Omental fat pad (tissue), 4 donors: Measurements from ENCODE around the gene MZT1. TPM values are rescaled to one million over a fixed set of nuclear protein-coding genes. Genes with fewer than 3 reads are reported as not detected.

Experiments
- ATAC-seq: fragments of 150-250 bp; one replicate; pipeline ENCODE4 v1.9.1; 2016; ENCODE audit warnings: mild to moderate bottlenecking, moderate library complexity; ENCODE audit not compliant: low FRiP score
- DNase-seq: peaks from one replicate; pipeline ENCODE4 v3.0.0-alpha.2; 2019; ENCODE audit warnings: low spot score
- total RNA-seq, 4 donors: library from RNA; depleted of rRNA; stranded (reverse); fragments of >200 nt; gene quantifications; one replicate each; pipeline ENCODE4 v1.1.0, GENCODE V29; 2016
- TF ChIP-seq, protein P1 (sequence below), 3 donors: fragments of 450-650 bp; IDR thresholded peaks; one replicate each; pipeline ENCODE4 v1.5.1; 2016 to 2017; ENCODE audit warnings: antibody characterized with exemption in 3 of 3, mild to moderate bottlenecking in 3 of 3, moderate library complexity in 2 of 3

MZT1 gene, protein sequence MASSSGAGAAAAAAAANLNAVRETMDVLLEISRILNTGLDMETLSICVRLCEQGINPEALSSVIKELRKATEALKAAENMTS
- total RNA-seq: 1 to 10 TPM; 4.2 to 5.8 (median 5.2) TPM

DNA sequence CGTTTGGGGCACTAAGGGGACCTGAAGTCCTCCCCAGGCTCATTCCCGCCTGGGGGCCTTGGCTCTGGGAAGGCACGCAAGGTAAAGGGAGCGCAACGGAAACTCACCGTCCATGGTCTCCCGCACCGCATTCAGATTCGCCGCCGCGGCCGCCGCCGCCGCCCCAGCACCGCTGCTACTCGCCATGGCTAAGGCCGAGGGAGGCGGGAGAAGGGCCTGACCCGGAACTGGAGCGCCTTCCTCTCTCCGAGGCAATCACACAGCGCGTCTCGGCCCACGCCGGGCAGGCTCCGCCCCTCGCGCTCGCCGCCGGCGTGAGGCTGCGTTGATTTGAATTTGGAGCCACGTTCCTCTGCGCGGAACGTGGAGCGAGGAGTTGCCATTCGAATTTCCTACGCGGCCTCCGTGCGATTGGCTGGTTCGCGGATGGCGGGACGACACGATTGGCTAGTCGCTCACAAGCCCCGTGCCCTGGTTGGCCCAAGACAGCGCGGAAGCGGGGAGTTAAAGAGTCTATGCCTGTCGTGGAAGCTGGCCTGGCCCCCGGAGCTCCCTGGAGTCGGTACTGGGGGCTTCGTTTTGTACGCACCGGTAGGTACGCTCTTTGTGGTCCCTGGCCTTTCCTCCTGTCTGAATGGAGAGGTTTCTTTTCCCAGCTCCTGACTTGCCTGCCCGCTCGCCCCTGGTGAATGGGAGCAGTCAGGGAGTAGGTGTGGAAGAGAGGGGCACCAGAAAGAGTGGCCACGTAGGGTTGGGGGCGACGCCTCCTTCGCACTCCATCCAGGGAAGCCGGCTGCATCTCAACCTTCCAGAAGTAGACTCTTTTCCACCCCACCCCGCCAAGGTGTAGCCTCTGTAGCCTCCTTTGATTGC, at the start of gene MZT1, which contains the start of gene BORA:
TSS of gene MZT1 (minus strand) at position 213 of the 873 bp plus-strand sequence. CDS start at position 186, 27 bp downstream.
TSS of gene BORA (plus strand) at position 507 of the 873 bp plus-strand sequence. CDS start 1,018 bp downstream, outside the sequence.
- DNase-seq (peak; percentile 86), ATAC-seq (peak; percentile 99)
- TF ChIP-seq, protein P1, sequence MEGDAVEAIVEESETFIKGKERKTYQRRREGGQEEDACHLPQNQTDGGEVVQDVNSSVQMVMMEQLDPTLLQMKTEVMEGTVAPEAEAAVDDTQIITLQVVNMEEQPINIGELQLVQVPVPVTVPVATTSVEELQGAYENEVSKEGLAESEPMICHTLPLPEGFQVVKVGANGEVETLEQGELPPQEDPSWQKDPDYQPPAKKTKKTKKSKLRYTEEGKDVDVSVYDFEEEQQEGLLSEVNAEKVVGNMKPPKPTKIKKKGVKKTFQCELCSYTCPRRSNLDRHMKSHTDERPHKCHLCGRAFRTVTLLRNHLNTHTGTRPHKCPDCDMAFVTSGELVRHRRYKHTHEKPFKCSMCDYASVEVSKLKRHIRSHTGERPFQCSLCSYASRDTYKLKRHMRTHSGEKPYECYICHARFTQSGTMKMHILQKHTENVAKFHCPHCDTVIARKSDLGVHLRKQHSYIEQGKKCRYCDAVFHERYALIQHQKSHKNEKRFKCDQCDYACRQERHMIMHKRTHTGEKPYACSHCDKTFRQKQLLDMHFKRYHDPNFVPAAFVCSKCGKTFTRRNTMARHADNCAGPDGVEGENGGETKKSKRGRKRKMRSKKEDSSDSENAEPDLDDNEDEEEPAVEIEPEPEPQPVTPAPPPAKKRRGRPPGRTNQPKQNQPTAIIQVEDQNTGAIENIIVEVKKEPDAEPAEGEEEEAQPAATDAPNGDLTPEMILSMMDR (IDR thresholded peaks at IDR 0.05): no peak

DNA sequence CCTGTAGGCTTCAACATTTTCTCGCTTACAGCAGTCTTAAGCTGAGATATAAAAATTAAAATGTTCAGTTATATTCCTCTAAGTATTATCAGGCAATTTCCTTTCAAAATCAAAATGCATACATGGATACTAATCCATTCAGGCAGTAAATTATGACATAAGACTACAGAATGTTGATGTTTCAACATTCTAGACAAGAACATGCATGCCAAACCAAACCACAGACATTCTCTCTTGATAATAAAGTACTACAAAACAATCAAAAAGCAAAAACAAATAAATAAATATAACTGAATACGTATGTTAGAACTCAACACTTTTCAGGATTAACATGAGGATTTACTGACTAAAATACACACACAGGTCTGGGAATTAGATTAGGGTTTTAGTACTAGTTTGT, 46.6 kb upstream of the MZT1 start:
- ATAC-seq (no peak), DNase-seq (no peak)
- TF ChIP-seq, protein P1 (IDR thresholded peaks at IDR 0.05): no peak

DNA sequence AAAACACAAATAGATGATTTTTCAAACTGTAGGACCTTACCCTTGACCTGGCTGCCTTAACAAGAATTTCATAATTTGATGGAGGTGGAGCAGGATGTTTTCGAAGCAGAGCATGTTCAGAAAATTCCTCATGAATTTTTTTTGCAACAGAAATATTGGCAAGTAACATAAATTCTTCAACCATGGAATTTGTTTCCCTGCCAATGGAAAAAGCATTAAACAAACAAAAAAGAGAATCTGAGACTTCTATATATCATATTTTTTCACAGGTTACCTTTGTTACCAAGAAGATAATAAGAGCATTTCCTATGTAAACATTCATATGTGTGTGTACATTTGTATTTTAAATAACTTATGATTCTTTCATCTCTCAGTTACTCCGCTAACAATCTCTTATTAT, 36.0 kb upstream of the MZT1 start:
- TF ChIP-seq, protein P1 (IDR thresholded peaks at IDR 0.05): no peak

DNA sequence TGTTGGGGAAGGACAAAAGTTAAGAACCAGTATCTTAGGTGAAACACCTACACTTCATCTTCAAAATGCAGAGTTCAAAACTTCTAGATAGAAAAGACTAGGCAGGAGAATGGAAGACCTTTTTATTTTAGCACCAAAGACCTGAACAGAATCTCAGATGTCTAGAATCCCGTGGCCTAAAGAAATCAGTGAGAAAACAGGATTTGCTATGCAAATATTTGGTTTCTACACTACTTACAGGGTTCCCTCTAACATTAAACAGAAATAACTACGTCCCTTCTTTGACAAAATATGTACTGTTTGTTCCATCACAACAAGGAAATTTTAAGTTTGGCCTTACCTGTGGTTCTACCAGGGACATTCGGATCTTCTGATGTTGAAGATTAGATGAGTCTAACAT, 32.8 kb upstream of the MZT1 start:
- TF ChIP-seq, protein P1 (IDR thresholded peaks at IDR 0.05): no peak
- ATAC-seq: no peak

More for the DNA sequence above, 36.0 kb upstream of the MZT1 start:
- DNase-seq: no peak
- ATAC-seq: no peak

DNA sequence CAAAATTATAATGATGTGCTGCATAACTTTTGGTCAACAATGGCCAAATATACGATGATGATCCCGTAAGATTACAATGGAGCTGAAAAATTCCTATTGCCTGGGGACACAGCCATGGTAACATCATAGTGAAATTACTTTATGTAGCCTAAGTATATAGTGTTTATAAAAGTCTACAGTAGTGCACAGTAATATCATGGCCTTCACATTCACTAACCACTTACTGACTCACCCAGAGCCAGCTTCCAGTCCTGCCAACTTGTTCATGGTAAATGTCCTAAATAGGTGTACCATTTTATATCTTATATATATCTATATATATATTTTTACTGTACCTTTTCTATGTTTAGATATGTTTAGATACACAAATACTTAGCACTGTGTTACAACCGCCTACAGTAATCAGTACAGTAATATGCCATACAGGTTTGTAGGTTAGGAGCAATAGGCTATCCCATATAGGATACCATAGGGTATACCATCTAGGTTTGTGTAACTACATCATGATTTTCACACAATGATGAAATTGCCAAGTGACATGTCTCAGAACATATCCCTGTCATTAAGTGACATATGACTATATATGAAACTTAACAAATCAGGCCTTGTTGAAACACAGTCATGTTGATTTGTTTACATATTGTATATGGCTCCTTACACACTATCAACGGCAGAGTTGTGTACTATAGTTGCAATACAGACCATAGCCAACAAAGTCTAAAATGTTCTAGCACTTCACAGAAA, 30.5 kb upstream of the MZT1 start:
- DNase-seq (no peak), ATAC-seq (no peak)
- TF ChIP-seq, protein P1 (IDR thresholded peaks at IDR 0.05): no peak

More for the DNA sequence above, 32.8 kb upstream of the MZT1 start:
- no peak for DNase-seq

DNA sequence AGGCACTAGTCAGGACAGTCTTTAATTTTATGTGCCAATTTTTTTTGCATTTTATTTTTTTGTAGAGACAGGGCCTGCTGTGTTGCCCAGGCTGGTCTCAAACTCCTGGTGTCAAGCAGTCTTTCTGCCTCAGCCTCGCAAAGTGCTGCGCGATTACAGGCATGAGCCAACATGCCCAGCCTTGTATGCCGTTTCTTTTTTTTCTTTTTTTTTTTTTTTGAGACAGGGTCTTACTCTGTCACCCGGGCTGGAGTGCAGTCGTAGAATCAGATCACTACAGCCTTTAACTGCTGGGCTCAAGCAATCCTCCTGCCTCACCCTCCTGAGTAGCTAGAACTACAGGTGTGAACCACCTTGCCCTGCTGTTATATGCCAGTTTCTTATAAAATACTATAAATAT, 26.7 kb upstream of the MZT1 start:
- TF ChIP-seq, protein P1 (IDR thresholded peaks at IDR 0.05): no peak
- ATAC-seq: no peak
- DNase-seq: no peak
